Vagina (tissue), 2 donors: Measurements from ENCODE around the gene ATXN2. TPM values are rescaled to one million over a fixed set of nuclear protein-coding genes. Genes with fewer than 3 reads are reported as not detected.

Experiments used
- DNase-seq, 2 donors: peaks; one replicate each; pipeline ENCODE4 v3.0.0-alpha.2; 2017; ENCODE audit errors: extremely low spot score in 2 of 2
- H3K27ac ChIP-seq: fragments of 200-600 bp; sonication (generic); one replicate; pipeline ENCODE4 v1.5.1; 2019
- H3K27me3 ChIP-seq: fragments of 200-600 bp; sonication (generic); one replicate; pipeline ENCODE4 v1.5.1; 2019
- H3K36me3 ChIP-seq, 2 donors: fragments of 200-600 bp; sonication (generic); one replicate each; pipeline ENCODE4 v1.5.1; 2017 to 2019
- H3K4me1 ChIP-seq: fragments of 200-600 bp; sonication (generic); one replicate; pipeline ENCODE4 v1.5.1; 2019
- H3K4me3 ChIP-seq, 2 donors: fragments of 200-600 bp; sonication (generic); 1 replicate in 1 of 2; 2 replicates in 1 of 2; pipeline ENCODE4 v1.5.1; 2016 to 2019
- H3K9me3 ChIP-seq: fragments of 200-600 bp; sonication (generic); one replicate; pipeline ENCODE4 v1.5.1; 2019
- POLR2A ChIP-seq, 2 donors: fragments of 450-650 bp; IDR thresholded peaks; one replicate each; pipeline ENCODE4 v1.6.1; 2017; ENCODE audit warnings: antibody characterized with exemption in 2 of 2, mild to moderate bottlenecking in 2 of 2, moderate library complexity in 2 of 2
- POLR2AphosphoS5 ChIP-seq, 2 donors: sonication (generic); formaldehyde crosslinking; IDR thresholded peaks; one replicate each; pipeline ENCODE4 v1.9.0; 2017; ENCODE audit warnings: antibody characterized with exemption in 2 of 2, mild to moderate bottlenecking in 2 of 2, low read depth in 1 of 2; ENCODE audit not compliant: insufficient read depth in 1 of 2
- intact Hi-C: fragments of 100-400 bp; cut with DNase I; formaldehyde crosslinking; loops from one replicate; pipeline ENCODE4 v1.15.1; 2023
- total RNA-seq: library from RNA; depleted of rRNA; stranded (reverse); fragments of >200 nt; gene quantifications from one replicate; pipeline ENCODE4 v1.2.3, GENCODE V29; 2016
- TF ChIP-seq, protein P1 (sequence below), 3 experiments: fragments of 450-650 bp in 2 of 3; fragments of 200-600 bp in 1 of 3; sonication (generic) in 1 of 3; IDR thresholded peaks; one replicate each; pipeline ENCODE4 v1.5.1; 2017 to 2019; ENCODE audit warnings: antibody characterized with exemption in 3 of 3, mild to moderate bottlenecking in 2 of 3, moderate library complexity in 2 of 3

ATXN2 gene
- total RNA-seq, 1 donor from 2014 or later, result 70.2 TPM

DNA sequence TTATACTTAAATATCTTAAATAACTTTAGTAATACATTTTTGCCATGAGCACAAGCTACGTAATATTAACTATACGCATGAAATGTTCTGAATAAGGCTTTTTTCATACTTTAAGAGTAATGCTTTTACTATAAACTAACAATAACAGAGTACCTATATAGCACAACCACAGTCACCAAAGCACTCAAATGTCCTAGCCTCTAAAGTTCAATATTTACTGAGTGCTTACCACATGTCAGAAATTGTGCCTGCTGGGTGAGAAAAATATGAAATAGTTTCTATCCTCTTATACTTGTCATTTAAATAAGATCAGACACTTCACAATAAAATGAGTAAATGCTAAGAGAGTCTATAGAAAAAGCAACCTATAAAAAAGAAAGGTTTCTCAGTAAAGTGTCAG is 110.3 kb downstream of the ATXN2 start:
- H3K27ac ChIP-seq, result no peak overlapping the region
- TF ChIP-seq, protein P1, sequence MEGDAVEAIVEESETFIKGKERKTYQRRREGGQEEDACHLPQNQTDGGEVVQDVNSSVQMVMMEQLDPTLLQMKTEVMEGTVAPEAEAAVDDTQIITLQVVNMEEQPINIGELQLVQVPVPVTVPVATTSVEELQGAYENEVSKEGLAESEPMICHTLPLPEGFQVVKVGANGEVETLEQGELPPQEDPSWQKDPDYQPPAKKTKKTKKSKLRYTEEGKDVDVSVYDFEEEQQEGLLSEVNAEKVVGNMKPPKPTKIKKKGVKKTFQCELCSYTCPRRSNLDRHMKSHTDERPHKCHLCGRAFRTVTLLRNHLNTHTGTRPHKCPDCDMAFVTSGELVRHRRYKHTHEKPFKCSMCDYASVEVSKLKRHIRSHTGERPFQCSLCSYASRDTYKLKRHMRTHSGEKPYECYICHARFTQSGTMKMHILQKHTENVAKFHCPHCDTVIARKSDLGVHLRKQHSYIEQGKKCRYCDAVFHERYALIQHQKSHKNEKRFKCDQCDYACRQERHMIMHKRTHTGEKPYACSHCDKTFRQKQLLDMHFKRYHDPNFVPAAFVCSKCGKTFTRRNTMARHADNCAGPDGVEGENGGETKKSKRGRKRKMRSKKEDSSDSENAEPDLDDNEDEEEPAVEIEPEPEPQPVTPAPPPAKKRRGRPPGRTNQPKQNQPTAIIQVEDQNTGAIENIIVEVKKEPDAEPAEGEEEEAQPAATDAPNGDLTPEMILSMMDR (IDR thresholded peaks at IDR 0.05), result no peak
- TF ChIP-seq POLR2A (IDR thresholded peaks at IDR 0.05) (no peak), POLR2AphosphoS5 (IDR thresholded peaks at IDR 0.05; ENCODE audit: insufficient read depth in 1 of 2, low read depth in 1 of 2) (no peak)
- H3K4me1 ChIP-seq, result no peaks in the 10 kb centered on the region
- DNase-seq, result no peak
- H3K36me3 ChIP-seq, result peaks cover 0 to 66% of the 10 kb centered on the region in 2 donors
- no peak overlapping the region for H3K4me3 ChIP-seq
- intact Hi-C loops, result no loop called here
- H3K9me3 ChIP-seq, result no peaks in the 10 kb centered on the region
- H3K27me3 ChIP-seq, result no peaks in the 10 kb centered on the region

DNA sequence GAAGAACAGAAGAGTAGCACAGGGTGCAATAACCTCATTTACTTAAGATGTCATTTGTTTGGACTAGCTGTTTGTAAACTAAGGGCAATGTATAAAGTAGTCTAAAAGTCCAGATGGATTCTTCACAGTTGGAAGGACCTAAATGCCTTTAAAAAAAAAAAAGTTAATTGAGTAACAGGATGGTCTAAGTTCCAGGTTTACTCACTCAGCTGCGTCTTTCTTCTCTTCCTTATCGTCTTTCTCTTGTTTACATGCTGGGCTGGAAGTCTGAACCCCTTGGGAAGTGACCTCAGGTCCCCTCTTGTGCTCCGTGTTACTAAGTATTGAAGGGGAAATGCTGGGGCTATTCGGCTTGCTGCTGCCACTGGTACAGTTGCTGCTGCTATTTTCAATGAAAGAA is 110.8 kb downstream of the ATXN2 start:
- Histone ChIP-seq H3K9me3 (no peaks in the 10 kb centered on the region), H3K4me3 (no peak overlapping the region), H3K4me1 (no peaks in the 10 kb centered on the region), H3K27ac (no peak overlapping the region), H3K27me3 (no peaks in the 10 kb centered on the region), H3K36me3 (peaks cover 0 to 70% of the 10 kb centered on the region in 2 donors)
- TF ChIP-seq POLR2AphosphoS5 (IDR thresholded peaks at IDR 0.05; ENCODE audit: insufficient read depth in 1 of 2, low read depth in 1 of 2), result no peak
- TF ChIP-seq, protein P1 (IDR thresholded peaks at IDR 0.05), result no peak
- no peak for TF ChIP-seq POLR2A (IDR thresholded peaks at IDR 0.05)
- intact Hi-C loops, result no loop called here
- no peak for DNase-seq

GRCh38 chr12:111482462-111482861 is 116.7 kb downstream of the ATXN2 start:
- Histone ChIP-seq H3K4me1 (no peaks in the 10 kb centered on the region), H3K36me3 (peaks cover 2 to 50% of the 10 kb centered on the region in 2 donors), H3K27me3 (no peaks in the 10 kb centered on the region), H3K9me3 (no peaks in the 10 kb centered on the region), H3K27ac (no peak overlapping the region), H3K4me3 (no peak overlapping the region)
- no peak for DNase-seq
- TF ChIP-seq, protein P1 (IDR thresholded peaks at IDR 0.05), result no peak
- TF ChIP-seq POLR2AphosphoS5 (IDR thresholded peaks at IDR 0.05; ENCODE audit: insufficient read depth in 1 of 2, low read depth in 1 of 2) (no peak), POLR2A (IDR thresholded peaks at IDR 0.05) (no peak)
- intact Hi-C loops, result no loop called here

DNA sequence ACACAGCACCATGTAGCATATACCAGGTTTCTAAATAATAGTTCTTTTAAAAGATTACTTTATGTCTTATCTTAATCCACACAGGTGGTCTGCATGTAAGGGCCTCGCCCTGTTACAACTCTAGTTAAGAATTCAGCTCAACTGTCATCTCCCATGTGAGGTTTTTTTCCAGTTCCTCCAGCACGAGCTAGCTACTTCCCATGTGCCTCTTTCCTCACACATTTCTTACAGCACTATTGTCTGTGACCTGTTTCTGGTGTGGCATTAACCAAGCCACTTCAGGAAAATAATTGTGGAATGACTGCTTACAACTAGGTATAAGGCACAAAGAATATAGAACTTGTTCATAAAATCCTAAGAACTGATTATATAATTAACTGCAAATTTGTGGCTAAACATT is 127.9 kb downstream of the ATXN2 start:
- intact Hi-C loops, result no loop called here
- no peak for DNase-seq
- Histone ChIP-seq H3K27me3 (no peaks in the 10 kb centered on the region), H3K36me3 (peaks cover 0 to 32% of the 10 kb centered on the region in 2 donors), H3K4me1 (no peaks in the 10 kb centered on the region), H3K9me3 (no peaks in the 10 kb centered on the region), H3K4me3 (no peak overlapping the region), H3K27ac (no peak overlapping the region)
- TF ChIP-seq, protein P1 (IDR thresholded peaks at IDR 0.05), result no peak
- TF ChIP-seq POLR2AphosphoS5 (IDR thresholded peaks at IDR 0.05; ENCODE audit: insufficient read depth in 1 of 2, low read depth in 1 of 2) (no peak), POLR2A (IDR thresholded peaks at IDR 0.05) (no peak)

GRCh38 chr12:111469401-111469800 is 129.7 kb downstream of the ATXN2 start:
- Histone ChIP-seq H3K27me3 (no peaks in the 10 kb centered on the region), H3K9me3 (no peaks in the 10 kb centered on the region), H3K27ac (no peak overlapping the region), H3K4me3 (no peak overlapping the region), H3K4me1 (no peaks in the 10 kb centered on the region), H3K36me3 (peaks cover 0 to 32% of the 10 kb centered on the region in 2 donors)
- intact Hi-C loops, result no loop called here
- TF ChIP-seq POLR2AphosphoS5 (IDR thresholded peaks at IDR 0.05; ENCODE audit: insufficient read depth in 1 of 2, low read depth in 1 of 2), result no peak
- TF ChIP-seq POLR2A (IDR thresholded peaks at IDR 0.05), result no peak
- TF ChIP-seq, protein P1 (IDR thresholded peaks at IDR 0.05), result no peak
- DNase-seq, result no peak
